Measurements from ENCODE around the gene IFT122.
A peak's percentile ranks its signal among the peaks of the same experiment; 100 is the strongest.

Gene IFT122

GRCh38 chr3:129529436-129530210, 89.6 kb downstream of the IFT122 start:
- DNase-seq (ENCODE audit: low read depth): no peak
- H3K4me3 ChIP-seq (replicated peaks; ENCODE audit: low read depth, low read length): no peak overlapping the region
- TF ChIP-seq CTCF (IDR thresholded peaks at IDR 0.05; ENCODE audit: low read length, missing control alignments): no peak

DNA sequence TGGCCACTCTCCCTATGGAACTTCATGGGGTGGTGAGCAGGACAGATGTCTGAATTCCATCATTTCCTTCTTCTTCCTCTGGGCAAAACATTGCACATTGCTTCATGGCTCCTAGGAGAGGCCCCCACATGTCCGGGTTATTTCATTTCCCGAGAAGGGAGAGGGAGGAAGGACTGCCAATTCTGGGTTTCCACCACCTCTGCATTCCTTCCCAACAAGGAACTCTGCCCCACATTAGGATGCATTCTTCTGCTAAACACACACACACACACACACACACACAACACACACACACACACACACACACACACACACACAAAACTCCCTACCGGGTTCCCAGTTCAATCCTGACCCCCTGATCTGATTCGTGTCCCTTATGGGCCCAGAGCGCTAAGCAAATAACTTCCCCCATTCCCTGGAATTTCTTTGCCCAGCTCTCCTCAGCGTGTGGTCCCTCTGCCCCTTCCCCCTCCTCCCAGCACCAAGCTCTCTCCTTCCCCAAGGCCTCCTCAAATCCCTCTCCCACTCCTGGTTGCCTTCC, 90.3 kb downstream of the IFT122 start:
- H3K4me3 ChIP-seq (replicated peaks; ENCODE audit: low read depth, low read length): no peak overlapping the region
- DNase-seq (ENCODE audit: low read depth): peak; percentile 91
- no peak for TF ChIP-seq CTCF (IDR thresholded peaks at IDR 0.05; ENCODE audit: low read length, missing control alignments)

DNA sequence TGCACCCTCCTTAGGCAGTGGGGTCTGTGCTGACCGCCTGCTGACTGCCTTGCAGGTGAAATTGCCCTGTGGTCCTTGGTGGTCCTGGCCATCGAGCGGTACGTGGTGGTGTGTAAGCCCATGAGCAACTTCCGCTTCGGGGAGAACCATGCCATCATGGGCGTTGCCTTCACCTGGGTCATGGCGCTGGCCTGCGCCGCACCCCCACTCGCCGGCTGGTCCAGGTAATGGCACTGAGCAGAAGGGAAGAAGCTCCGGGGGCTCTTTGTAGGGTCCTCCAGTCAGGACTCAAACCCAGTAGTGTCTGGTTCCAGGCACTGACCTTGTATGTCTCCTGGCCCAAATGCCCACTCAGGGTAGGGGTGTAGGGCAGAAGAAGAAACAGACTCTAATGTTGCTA, 90.8 kb downstream of the IFT122 start:
- H3K4me3 ChIP-seq (replicated peaks; ENCODE audit: low read depth, low read length): no peak overlapping the region
- DNase-seq (ENCODE audit: low read depth): no peak
- no peak for TF ChIP-seq CTCF (IDR thresholded peaks at IDR 0.05; ENCODE audit: low read length, missing control alignments)

DNA sequence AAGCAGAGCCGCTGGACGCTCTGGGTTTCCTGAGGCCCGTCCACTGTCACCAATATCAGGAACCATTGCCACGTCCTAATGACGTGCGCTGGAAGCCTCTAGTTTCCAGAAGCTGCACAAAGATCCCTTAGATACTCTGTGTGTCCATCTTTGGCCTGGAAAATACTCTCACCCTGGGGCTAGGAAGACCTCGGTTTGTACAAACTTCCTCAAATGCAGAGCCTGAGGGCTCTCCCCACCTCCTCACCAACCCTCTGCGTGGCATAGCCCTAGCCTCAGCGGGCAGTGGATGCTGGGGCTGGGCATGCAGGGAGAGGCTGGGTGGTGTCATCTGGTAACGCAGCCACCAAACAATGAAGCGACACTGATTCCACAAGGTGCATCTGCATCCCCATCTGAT, 91.7 kb downstream of the IFT122 start:
- no peak for TF ChIP-seq CTCF (IDR thresholded peaks at IDR 0.05; ENCODE audit: low read length, missing control alignments)

DNA sequence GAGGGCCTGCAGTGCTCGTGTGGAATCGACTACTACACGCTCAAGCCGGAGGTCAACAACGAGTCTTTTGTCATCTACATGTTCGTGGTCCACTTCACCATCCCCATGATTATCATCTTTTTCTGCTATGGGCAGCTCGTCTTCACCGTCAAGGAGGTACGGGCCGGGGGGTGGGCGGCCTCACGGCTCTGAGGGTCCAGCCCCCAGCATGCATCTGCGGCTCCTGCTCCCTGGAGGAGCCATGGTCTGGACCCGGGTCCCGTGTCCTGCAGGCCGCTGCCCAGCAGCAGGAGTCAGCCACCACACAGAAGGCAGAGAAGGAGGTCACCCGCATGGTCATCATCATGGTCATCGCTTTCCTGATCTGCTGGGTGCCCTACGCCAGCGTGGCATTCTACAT, 92.2 kb downstream of the IFT122 start:
- no peak for DNase-seq (ENCODE audit: low read depth)
- TF ChIP-seq CTCF (IDR thresholded peaks at IDR 0.05; ENCODE audit: low read length, missing control alignments): no peak
- no peak overlapping the region for H3K4me3 ChIP-seq (replicated peaks; ENCODE audit: low read depth, low read length)

More for the DNA sequence above, 91.7 kb downstream of the IFT122 start:
- DNase-seq (ENCODE audit: low read depth): no peak
- no peak overlapping the region for H3K4me3 ChIP-seq (replicated peaks; ENCODE audit: low read depth, low read length)

DNA sequence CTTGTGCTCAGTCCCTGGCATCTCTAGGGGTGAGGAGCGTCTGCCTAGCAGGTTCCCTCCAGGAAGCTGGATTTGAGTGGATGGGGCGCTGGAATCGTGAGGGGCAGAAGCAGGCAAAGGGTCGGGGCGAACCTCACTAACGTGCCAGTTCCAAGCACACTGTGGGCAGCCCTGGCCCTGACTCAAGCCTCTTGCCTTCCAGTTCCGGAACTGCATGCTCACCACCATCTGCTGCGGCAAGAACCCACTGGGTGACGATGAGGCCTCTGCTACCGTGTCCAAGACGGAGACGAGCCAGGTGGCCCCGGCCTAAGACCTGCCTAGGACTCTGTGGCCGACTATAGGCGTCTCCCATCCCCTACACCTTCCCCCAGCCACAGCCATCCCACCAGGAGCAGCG, 93.4 kb downstream of the IFT122 start:
- no peak overlapping the region for H3K4me3 ChIP-seq (replicated peaks; ENCODE audit: low read depth, low read length)
- TF ChIP-seq CTCF (IDR thresholded peaks at IDR 0.05; ENCODE audit: low read length, missing control alignments): no peak

More for the DNA sequence above, 93.4 kb downstream of the IFT122 start:
- DNase-seq (ENCODE audit: low read depth): no peak

Measured in fibroblast of pulmonary artery (primary cell).